Tibial nerve (tissue), 4 donors: ENCODE data around the gene DTX4. TPM values are rescaled to one million over a fixed set of nuclear protein-coding genes. Genes with fewer than 3 reads are reported as not detected.
A peak's percentile ranks its signal among the peaks of the same experiment; 100 is the strongest.

Experiments used
- DNase-seq, 2 donors: peaks; one replicate each; pipeline ENCODE4 v3.0.0-alpha.2; 2019; ENCODE audit warnings: low spot score in 2 of 2
- H3K27ac ChIP-seq, 4 donors: fragments of 200-600 bp; sonication (generic) in 3 of 4; one replicate each; pipeline ENCODE4 v1.5.1; 2017 to 2019; ENCODE audit warnings: mild to moderate bottlenecking in 1 of 4
- H3K27me3 ChIP-seq, 2 donors: fragments of 200-600 bp; sonication (generic) in 1 of 2; one replicate each; pipeline versions ENCODE4 v1.5.1 to v1.6.0; 2017 to 2019
- H3K36me3 ChIP-seq, 3 donors: fragments of 200-600 bp; sonication (generic); one replicate each; pipeline ENCODE4 v1.5.1; 2018 to 2019
- H3K4me1 ChIP-seq, 4 donors: fragments of 200-600 bp; sonication (generic) in 3 of 4; one replicate each; pipeline ENCODE4 v1.5.1; 2017 to 2019
- H3K4me3 ChIP-seq, 4 donors: fragments of 200-600 bp; sonication (generic) in 3 of 4; one replicate each; pipeline ENCODE4 v1.5.1; 2017 to 2019; ENCODE audit warnings: mild to moderate bottlenecking in 1 of 4, moderate library complexity in 1 of 4
- H3K9me3 ChIP-seq, 4 donors: fragments of 200-600 bp; sonication (generic) in 3 of 4; one replicate each; pipeline ENCODE4 v1.5.1; 2017 to 2019
- EP300 ChIP-seq, 2 donors: sonication (generic); formaldehyde crosslinking; IDR thresholded peaks; one replicate each; pipeline ENCODE4 v1.6.1; 2017; ENCODE audit warnings: antibody characterized with exemption in 2 of 2, mild to moderate bottlenecking in 1 of 2
- POLR2A ChIP-seq, 2 donors: fragments of 450-650 bp; IDR thresholded peaks; one replicate each; pipeline ENCODE4 v1.6.1; 2017; ENCODE audit warnings: antibody characterized with exemption in 2 of 2, mild to moderate bottlenecking in 2 of 2, moderate library complexity in 2 of 2
- WGBS, 2 donors: methylation state at CpG; one replicate each; pipeline ENCODE4 v1.1.5; 2018; 5-methylcytosine and 5-hydroxymethylcytosine counted together
- total RNA-seq, 4 donors: library from RNA; depleted of rRNA; stranded (reverse); fragments of >200 nt; gene quantifications; one replicate each; pipeline ENCODE4 v1.1.0, GENCODE V29; 2016
- TF ChIP-seq, protein P1 (sequence below), 5 experiments: fragments of 200-600 bp in 3 of 5; fragments of 450-650 bp in 2 of 5; sonication (generic) in 3 of 5; IDR thresholded peaks; one replicate each; pipeline ENCODE4 v1.5.1; 2016 to 2019; ENCODE audit warnings: antibody characterized with exemption in 5 of 5, mild to moderate bottlenecking in 3 of 5, moderate library complexity in 2 of 5

Gene DTX4
- total RNA-seq, 4 donors from 2014 or later: 17.7 to 34.5 (median 25.8) TPM

DNA sequence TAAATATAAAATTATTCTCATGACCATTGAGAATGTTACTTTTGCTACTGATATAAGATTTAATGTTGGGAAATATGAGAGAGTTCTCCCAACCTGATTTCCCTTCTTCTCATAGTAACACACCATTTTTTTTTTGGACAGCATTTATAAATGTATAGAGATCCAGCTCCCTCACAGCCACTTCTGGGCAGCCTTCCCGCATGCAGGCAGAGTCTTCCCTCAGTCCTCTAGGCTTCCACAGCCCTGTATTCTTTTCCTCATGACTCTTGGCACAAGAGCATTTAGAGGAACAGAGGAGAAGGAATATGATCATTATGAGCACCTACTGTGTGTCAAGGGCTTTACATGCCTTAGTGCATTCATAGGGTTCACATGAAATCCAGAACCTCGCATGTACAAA, 9.0 kb downstream of the DTX4 start:
- DNase-seq: no peak
- Histone ChIP-seq H3K4me3 (no peak overlapping the region), H3K27me3 (no peaks in the 10 kb centered on the region), H3K9me3 (no peaks in the 10 kb centered on the region), H3K4me1 (peaks cover 0 to 100% (median 51%) of the 10 kb centered on the region in 4 donors), H3K27ac (peak overlapping the region in 3 of 4 donors; percentile 21 to 91 (median 91)), H3K36me3 (peaks cover 0 to 15% (median 4%) of the 10 kb centered on the region in 3 donors)
- WGBS, 2 donors: 54 to 63% methylated on average over 2 of the region's 2 CpGs
- TF ChIP-seq POLR2A (IDR thresholded peaks at IDR 0.05) (no peak), EP300 (IDR thresholded peaks at IDR 0.05) (no peak)
- TF ChIP-seq, protein P1, sequence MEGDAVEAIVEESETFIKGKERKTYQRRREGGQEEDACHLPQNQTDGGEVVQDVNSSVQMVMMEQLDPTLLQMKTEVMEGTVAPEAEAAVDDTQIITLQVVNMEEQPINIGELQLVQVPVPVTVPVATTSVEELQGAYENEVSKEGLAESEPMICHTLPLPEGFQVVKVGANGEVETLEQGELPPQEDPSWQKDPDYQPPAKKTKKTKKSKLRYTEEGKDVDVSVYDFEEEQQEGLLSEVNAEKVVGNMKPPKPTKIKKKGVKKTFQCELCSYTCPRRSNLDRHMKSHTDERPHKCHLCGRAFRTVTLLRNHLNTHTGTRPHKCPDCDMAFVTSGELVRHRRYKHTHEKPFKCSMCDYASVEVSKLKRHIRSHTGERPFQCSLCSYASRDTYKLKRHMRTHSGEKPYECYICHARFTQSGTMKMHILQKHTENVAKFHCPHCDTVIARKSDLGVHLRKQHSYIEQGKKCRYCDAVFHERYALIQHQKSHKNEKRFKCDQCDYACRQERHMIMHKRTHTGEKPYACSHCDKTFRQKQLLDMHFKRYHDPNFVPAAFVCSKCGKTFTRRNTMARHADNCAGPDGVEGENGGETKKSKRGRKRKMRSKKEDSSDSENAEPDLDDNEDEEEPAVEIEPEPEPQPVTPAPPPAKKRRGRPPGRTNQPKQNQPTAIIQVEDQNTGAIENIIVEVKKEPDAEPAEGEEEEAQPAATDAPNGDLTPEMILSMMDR (IDR thresholded peaks at IDR 0.05): no peak

GRCh38 chr11:59181746-59182456, 10.0 kb downstream of the DTX4 start:
- 83 to 89% methylated on average over 26 to 33 of the region's 33 CpGs for WGBS, 2 donors

GRCh38 chr11:59182457-59183151, 10.7 kb downstream of the DTX4 start:
- WGBS, 2 donors: 85 to 91% methylated on average over 4 of the region's 4 CpGs
- H3K4me1 ChIP-seq: peaks cover 0 to 100% (median 60%) of the 10 kb centered on the region in 4 donors
- H3K9me3 ChIP-seq: no peaks in the 10 kb centered on the region
- H3K27me3 ChIP-seq: no peaks in the 10 kb centered on the region
- peaks cover 0 to 15% (median 4%) of the 10 kb centered on the region in 3 donors for H3K36me3 ChIP-seq
- DNase-seq: no peak
- H3K4me3 ChIP-seq: no peak overlapping the region
- TF ChIP-seq, protein P1 (IDR thresholded peaks at IDR 0.05): peak in 1 of 5 experiments; percentile 39
- no peak for TF ChIP-seq EP300 (IDR thresholded peaks at IDR 0.05)
- no peak for TF ChIP-seq POLR2A (IDR thresholded peaks at IDR 0.05)
- H3K27ac ChIP-seq: peak overlapping the region in 3 of 4 donors; percentile 9 to 91 (median 91)

More at GRCh38 chr11:59181746-59182456, 10.0 kb downstream of the DTX4 start:
- Histone ChIP-seq H3K27ac (peak overlapping the region in 3 of 4 donors; percentile 21 to 91 (median 91)), H3K4me3 (no peak overlapping the region), H3K36me3 (peaks cover 0 to 15% (median 4%) of the 10 kb centered on the region in 3 donors), H3K9me3 (no peaks in the 10 kb centered on the region), H3K27me3 (no peaks in the 10 kb centered on the region), H3K4me1 (peaks cover 0 to 100% (median 55%) of the 10 kb centered on the region in 4 donors)
- TF ChIP-seq, protein P1 (IDR thresholded peaks at IDR 0.05): no peak
- no peak for TF ChIP-seq EP300 (IDR thresholded peaks at IDR 0.05)
- DNase-seq: no peak

GRCh38 chr11:59183771-59184170, 11.8 kb downstream of the DTX4 start:
- WGBS, 2 donors: 17 to 37% methylated on average over 1 of the region's 1 CpG

More at GRCh38 chr11:59183771-59184170, 11.8 kb downstream of the DTX4 start:
- Histone ChIP-seq H3K27me3 (no peaks in the 10 kb centered on the region), H3K4me3 (no peak overlapping the region), H3K27ac (peak overlapping the region; percentile 9 to 91 (median 59)), H3K36me3 (peaks cover 0 to 19% (median 4%) of the 10 kb centered on the region in 3 donors), H3K4me1 (peaks cover 0 to 100% (median 58%) of the 10 kb centered on the region in 4 donors), H3K9me3 (no peaks in the 10 kb centered on the region)
- TF ChIP-seq EP300 (IDR thresholded peaks at IDR 0.05): peak in 1 of 2 donors; percentile 84
- TF ChIP-seq, protein P1 (IDR thresholded peaks at IDR 0.05): no peak
- peak in 1 of 2 donors; percentile 54 for DNase-seq
